NB4 (cell line): ENCODE data around the gene C1orf210.

Experiments
- MYC ChIP-seq: IDR thresholded peaks from 2 replicates; pipeline ENCODE4 v1.6.1; 2011; ENCODE audit warnings: low read depth, low read length
- POLR2A ChIP-seq: IDR thresholded peaks from 2 replicates; pipeline ENCODE4 v1.6.1; 2011; ENCODE audit warnings: mild to moderate bottlenecking; ENCODE audit not compliant: insufficient read length; ENCODE audit errors: extremely low read depth
- TF ChIP-seq, protein P1 (sequence below): IDR thresholded peaks from one replicate; pipeline ENCODE4 v1.5.1; 2012; ENCODE audit warnings: low read depth, low read length
- TF ChIP-seq, protein P2 (sequence below): IDR thresholded peaks from 2 replicates; pipeline ENCODE4 v1.6.1; 2011; ENCODE audit warnings: low read depth, low read length

DNA sequence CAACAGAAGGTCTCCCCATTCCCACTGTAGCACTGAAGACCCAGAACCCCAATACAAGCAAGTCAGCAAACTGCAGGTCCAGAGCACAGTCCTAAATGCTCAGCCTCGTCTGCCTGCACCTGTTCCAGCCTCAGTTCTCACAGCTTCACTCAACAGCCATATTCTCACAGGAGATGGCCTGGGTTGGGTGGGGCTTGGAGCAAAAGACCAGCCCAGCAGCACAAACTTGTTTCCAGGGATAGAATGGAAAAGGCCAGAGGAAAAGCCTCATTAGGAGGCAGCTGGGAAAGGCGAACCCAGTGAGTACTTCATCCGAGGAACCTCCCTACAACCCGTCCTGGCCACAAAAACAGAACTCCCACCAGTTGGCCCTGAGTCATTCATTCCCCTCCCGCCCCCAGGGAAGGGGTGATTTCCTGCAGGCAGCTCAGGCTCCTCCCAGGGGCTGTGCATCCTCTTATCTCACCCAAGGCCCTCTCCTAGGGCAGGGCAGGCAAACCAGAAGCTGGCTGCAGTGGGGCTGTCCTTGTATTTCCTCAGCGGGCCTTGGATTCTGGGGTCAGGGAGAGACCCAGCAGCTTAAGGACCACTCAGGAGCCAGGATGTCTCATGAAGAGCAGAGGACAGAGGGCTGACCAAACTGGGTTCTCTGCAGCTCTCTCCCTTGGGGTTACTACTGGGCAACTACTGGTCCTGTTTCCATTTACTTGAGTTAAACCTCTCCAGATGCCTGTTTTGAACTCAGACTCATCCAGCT lies 44.8 kb upstream of the C1orf210 start:
- TF ChIP-seq POLR2A (peak; percentile 17), MYC (no peak)
- TF ChIP-seq, protein P1, sequence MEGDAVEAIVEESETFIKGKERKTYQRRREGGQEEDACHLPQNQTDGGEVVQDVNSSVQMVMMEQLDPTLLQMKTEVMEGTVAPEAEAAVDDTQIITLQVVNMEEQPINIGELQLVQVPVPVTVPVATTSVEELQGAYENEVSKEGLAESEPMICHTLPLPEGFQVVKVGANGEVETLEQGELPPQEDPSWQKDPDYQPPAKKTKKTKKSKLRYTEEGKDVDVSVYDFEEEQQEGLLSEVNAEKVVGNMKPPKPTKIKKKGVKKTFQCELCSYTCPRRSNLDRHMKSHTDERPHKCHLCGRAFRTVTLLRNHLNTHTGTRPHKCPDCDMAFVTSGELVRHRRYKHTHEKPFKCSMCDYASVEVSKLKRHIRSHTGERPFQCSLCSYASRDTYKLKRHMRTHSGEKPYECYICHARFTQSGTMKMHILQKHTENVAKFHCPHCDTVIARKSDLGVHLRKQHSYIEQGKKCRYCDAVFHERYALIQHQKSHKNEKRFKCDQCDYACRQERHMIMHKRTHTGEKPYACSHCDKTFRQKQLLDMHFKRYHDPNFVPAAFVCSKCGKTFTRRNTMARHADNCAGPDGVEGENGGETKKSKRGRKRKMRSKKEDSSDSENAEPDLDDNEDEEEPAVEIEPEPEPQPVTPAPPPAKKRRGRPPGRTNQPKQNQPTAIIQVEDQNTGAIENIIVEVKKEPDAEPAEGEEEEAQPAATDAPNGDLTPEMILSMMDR, result no peak
- TF ChIP-seq, protein P2, sequence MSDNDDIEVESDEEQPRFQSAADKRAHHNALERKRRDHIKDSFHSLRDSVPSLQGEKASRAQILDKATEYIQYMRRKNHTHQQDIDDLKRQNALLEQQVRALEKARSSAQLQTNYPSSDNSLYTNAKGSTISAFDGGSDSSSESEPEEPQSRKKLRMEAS, result no peak
